Cerebellar nuclear complex (tissue), 1 donor: ENCODE measurements around the gene MYCBP2.
A peak's percentile ranks its signal among the peaks of the same experiment; 100 is the strongest.
"Not testable (repeated sequence)": the region's sequence is repeated elsewhere in the genome, so short reads cannot be mapped to it uniquely, and the experiment has no call there.

Experiments used
- DNase-seq, 2 experiments: peaks; one replicate each; lab custom pipeline; 2025; lab: John Stamatoyannopoulos, UW

MYCBP2 gene

GRCh38 chr13:77033717-77034302 lies 293.1 kb downstream of the MYCBP2 start:
- no peak for DNase-seq

DNA sequence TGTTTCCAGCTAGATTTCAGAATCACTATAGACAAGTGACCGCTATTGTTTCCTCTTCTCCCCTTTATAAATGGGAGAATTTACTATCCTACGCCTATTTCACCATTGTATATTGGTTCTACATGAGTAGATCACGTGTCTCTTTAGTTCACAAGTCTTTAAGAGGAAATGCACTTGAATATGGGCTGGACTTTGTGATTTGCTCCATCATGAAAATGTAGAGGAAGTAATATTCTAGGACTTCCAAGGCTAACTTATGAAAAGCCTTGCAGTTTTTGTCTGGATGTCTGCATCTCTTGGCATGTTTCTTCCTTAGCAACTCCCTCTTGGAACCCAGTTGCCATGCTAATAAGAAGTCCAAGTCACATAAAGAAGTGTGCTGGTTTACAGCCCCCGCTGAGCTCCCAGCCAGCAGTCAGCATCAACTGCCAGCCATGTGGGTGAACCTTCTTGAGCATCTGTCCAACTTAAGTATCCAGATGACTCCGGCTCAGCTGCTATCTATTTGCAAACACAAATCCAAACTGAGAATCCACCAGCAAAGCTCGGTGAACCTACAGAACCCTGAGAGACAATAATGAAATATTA lies 295.1 kb downstream of the MYCBP2 start:
- no peak for DNase-seq

GRCh38 chr13:77029436-77029835 lies 297.5 kb downstream of the MYCBP2 start:
- no peak for DNase-seq

GRCh38 chr13:77028202-77028601 lies 298.7 kb downstream of the MYCBP2 start:
- DNase-seq: no peak

GRCh38 chr13:77026861-77027621 lies 299.9 kb downstream of the MYCBP2 start, which contains the start of gene FBXL3:
Gene FBXL3, minus strand, starts transcription at chr13:77027159. Its CDS starts 5,299 bp downstream, at chr13:77021860.
- peak; percentile 18 to 60 for DNase-seq

DNA sequence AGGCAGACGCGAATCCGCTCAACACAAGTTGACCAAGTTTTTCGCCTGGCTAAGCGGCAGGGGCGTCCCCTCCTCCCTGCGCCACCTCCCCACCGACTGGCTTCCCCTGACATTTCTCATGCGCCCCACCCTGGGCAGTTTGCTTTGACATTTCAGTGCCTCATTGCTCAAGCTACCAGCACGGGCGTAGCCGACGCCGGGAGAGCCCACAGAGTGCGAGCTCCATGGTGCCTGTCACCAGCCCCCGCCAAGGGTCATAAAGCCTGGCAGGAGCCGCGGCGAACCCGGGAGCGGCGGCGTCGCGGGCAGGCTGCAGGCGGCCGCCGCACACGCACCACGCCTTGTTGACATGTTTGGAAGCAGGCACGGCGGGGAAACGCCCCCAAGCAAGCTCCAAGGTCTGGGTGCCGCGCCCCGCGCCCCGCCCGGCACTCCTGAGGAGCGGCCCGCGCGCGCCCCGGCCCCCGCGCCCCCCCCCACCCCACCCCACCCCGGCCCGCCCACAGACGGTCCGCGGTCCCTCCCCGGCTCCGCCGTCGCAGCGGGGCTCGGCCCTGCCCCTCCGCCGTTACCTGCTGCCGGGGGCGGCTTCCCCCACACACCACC lies 300.5 kb downstream of the MYCBP2 start:
- DNase-seq: no peak

GRCh38 chr13:77022341-77022740 lies 304.6 kb downstream of the MYCBP2 start:
- no peak for DNase-seq

DNA sequence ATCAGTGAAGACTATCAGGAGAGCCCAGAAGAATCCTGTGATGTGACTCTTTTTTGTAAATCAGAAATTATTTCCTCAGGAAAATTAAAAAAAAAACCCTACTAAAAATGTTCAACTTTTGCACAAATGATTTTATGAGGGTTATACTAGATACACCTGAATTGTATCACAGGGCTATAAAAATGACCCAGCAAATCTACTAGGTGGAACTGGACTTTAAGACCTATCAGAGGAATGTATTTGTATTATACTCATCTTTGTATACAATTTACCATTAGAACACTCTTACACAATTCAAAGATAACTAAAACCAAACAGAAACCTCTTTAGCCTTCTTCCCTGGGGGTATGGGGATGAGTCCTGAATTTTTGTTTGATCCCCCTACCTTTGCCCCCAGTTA lies 307.1 kb downstream of the MYCBP2 start:
- DNase-seq: no peak

DNA sequence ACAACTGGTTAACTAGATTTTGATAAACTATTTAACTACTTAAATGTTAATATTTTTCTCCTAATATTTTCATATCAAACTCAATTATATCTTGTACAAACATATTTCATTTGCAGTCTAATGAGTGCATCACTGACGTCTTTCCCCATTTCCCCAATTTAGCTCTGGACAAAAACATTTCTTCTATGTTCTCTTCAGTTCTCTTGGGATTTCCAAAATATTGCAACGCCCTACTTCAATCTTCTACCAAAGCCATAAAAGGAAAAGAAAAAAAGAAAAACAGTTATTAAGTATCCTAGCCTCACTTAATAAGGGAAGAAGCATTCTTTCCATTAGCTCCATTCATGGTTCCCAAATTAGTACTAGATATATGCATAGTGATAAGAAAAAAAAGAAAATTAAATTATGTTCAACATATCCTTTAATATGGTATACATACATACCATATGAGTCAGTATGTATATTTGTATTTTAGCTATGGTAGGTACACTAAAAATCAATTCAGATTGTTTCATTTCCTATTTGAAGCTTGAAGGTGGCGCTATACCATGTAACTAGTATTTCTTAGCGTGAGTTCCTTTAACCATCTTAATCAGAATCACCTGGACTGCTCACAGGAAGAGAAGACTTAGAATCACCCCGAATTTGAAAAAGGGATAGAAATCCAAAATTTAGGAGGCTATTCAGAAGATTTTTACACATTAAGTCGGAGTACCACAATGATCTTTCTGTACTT lies 309.8 kb downstream of the MYCBP2 start:
- no peak for DNase-seq

DNA sequence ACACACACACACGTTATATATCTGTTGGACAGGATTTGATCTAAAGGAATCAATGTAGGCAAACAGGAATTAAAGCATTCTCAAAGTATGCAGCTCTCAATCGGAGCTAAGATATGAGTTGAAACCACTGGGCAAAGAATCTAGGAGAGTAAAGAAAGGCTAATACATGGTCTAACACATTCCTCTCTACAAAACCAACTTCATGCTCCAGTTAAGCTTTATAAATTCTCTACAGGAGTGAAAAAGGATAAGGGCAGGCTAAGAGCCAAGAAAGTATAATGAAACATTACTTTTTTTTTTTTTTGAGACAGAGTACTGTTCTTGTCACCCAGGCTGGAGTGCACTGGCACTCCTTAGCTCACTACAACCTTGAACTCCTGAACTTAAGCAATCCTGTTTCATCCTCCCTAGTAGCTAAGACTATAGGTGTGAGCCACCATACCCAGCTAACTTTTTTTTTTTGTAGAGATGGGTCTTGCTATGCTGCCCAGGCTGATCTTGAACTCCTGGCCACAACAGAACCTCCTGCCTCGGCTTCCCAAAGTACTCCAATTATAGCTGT lies 310.6 kb downstream of the MYCBP2 start:
- no peak for DNase-seq

DNA sequence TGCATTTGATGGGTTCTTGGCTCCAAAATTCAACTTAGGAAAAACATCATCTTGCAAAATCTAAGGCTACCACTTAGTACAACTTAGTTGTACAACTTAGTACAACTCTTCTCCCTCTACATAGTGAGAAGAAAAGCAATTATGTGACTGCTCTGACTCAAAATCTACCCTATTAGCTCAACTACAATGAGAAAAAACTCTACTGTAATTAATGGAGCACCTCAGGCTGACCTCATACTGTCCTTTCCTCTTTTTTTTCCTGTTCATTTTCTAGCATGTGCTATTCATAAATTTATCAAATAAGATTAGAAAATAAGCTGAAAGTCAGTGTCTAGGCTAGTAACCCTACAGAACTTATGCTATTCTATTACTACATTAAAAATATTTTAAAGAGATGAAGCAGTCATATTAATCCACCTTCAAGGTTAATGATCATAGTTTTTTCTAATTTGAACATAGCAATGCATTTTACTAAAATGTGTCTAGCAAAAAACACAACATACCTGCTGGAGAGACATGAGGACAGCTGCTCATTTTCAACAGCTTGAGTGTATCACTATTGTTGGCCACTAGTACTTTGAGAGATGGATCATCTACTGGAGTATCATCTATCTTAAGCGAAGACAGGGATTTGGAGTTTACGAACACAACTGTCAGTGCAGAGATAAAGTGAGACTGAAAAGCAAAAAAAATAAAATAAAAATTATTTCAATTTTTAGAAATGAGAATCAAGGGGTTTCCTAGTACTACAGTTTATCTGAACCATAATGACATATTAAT lies 311.8 kb downstream of the MYCBP2 start:
- no peak for DNase-seq

GRCh38 chr13:77013853-77014542 lies 312.9 kb downstream of the MYCBP2 start:
- DNase-seq: no peak

- not testable (repeated sequence) for DNase-seq
Observed at GRCh38 chr13:77009719-77010118, 317.2 kb downstream of the MYCBP2 start.

DNA sequence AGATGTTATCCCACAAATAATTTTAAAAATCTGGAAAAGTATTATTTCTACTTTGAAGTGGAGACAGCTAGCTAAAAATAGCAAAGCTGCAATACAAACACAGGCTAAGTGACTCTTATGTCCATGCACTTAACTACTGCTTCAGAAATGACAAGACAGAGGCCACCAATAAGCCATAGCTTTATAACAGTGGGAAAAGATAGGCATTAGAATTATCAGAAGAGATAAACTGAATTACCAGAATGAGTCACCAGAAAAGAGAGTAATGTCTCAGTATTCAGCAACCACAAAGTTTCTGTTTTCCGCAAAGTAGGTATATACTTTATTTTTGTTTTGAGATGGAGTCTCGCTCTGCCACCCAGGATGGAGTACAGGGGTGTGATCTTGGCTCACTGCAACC lies 317.9 kb downstream of the MYCBP2 start:
- no peak for DNase-seq

DNA sequence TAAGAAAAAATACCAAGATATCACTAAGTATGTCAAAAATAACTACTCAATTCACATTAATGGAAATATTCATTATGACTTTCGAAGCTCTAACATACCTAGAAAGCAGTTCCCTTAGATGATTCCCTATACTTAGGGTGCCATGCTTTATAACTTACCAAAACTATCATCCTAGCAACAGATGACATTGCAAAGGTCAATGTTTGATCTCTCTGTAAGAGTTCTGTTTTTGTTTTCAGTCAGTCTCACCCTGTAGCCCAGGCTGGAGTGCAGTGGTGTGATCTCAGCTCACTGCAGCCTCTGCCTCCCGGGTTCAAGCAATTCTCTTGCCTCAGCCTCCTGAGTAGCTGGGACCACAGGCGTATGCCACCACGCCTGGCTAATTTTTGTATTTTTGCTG lies 318.6 kb downstream of the MYCBP2 start:
- not testable (repeated sequence) for DNase-seq

DNA sequence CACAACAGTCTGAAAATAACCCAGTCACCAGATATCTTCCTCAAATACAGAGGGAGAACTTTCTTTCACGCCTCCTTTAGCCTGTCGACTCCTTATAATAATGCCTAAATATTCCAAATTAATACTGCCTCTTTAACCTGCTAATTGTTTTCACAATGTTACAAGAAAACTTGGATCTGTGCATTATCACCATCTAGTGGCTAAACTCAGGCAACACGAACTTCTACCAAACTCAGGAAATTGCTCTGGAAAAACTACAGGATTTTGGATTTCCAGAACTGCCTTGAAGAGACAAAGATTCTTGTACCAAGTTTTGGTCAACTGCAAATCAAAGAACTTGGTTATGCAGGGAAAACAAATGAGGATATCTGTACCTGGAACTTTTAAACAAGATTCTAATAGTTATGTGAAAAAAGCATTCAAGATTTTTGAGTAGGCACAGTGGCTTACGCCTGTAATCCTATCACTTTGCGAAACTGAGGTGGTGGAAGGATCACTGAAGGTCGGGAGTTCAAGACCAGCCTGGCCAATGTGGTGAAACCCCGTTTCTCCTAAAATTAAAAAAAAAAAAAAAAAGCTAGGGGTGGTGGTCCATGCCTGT lies 324.2 kb downstream of the MYCBP2 start:
- DNase-seq: no peak

DNA sequence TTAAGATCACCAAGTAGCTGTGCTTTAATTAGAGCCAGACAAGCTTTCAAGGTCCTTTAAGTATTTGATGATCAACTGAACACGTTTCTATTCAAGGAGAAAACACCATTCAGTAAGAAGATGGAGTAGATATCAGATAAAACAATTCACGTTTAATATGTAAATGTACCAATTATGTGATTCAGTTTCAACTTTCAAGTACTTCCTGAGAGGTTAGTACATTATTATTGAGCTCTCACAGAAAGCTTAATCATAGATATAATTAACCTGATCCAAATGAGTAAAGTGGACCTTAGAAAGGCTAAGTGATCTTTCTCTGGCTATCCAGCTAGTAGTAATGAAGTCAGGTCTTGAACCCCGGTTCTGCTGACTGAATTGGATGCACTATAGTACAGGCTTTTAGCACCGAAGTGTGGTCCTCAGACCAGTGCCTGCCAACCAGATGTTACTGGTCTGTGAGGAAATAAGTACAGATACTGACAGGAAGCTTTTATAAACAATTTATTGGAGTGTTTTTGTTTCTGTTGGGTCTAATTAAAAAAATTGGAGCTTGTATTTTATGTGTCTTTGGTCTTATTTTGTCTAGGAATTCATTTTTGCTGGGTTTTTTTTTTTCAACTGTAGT lies 324.8 kb downstream of the MYCBP2 start:
- no peak for DNase-seq

DNA sequence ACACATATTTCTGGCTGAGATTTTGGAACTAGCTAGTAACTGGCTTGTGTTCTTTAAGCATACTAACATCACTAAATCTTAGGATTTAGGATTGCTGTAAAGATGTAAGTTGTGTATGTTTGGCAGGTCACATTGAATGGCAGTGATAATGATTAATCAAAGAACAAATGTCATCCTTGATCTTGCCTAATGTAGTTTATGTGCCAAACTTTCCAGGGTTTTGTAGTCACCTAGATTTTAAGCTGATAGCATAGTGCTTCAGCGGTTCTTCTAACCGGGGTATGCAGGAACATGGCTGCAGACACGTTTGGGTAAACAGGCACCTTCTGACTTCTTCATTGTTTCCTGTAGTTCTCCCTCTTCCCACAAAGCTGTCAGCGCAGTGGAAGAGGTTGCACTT lies 325.4 kb downstream of the MYCBP2 start:
- no peak for DNase-seq

GRCh38 chr13:77000475-77000874 lies 326.4 kb downstream of the MYCBP2 start:
- DNase-seq: no peak
